Measurements from ENCODE around the gene CD72. TPM values are rescaled to one million over a fixed set of nuclear protein-coding genes. Genes with fewer than 3 reads are reported as not detected.

Gene CD72
- polyA plus RNA-seq, 3 donors, result 1.6 to 6.8 (median 1.8) TPM

- H3K27me3 ChIP-seq (ENCODE audit: control insufficient read depth in 2 of 2, insufficient read depth in 2 of 2, low read length in 2 of 2), result no peaks in the 10 kb centered on the region
- H3K4me2 ChIP-seq (replicated peaks; ENCODE audit: extremely low read depth, low read length, poor library complexity, severe bottlenecking), result no peak overlapping the region
- DNase-seq, result no peak
- peaks cover under 1% of the 10 kb centered on the region in 2 donors for H3K4me1 ChIP-seq (ENCODE audit: control insufficient read depth in 1 of 2, insufficient read depth in 2 of 2, low read length in 2 of 2)
- H3K9ac ChIP-seq (ENCODE audit: insufficient read depth, low read length, poor library complexity, severe bottlenecking), result no peak overlapping the region
- no peaks in the 10 kb centered on the region for H4K20me1 ChIP-seq (ENCODE audit: insufficient read depth, low read length)
- 100% methylated on average over 4 of the region's 6 CpGs for WGBS (ENCODE audit: insufficient coverage)
- H2AFZ ChIP-seq (ENCODE audit: insufficient read depth, low read depth, low read length, poor library complexity, severe bottlenecking), result no peak overlapping the region
- no peaks in the 10 kb centered on the region for H3K79me2 ChIP-seq (ENCODE audit: insufficient read depth, low read length)
- H3K4me3 ChIP-seq (replicated peaks in 1 of 3; ENCODE audit: low read depth in 2 of 3, low read length in 3 of 3), result no peak overlapping the region
- Mint-ChIP-seq H3K4me3 (no peak overlapping the region), H3K9me3 (no peaks in the 10 kb centered on the region), H3K4me1 (peaks cover 5% of the 10 kb centered on the region), H3K27me3 (ENCODE audit: low read depth in 3 of 3) (no peaks in the 10 kb centered on the region), H3K36me3 (no peaks in the 10 kb centered on the region), H3K27ac (no peak overlapping the region)
- TF ChIP-seq CTCF (IDR thresholded peaks at IDR 0.05), result no peak
- intact Hi-C loops (cut with micrococcal nuclease), result no loop called here
- H3K27ac ChIP-seq (ENCODE audit: low read depth in 1 of 2, low read length in 2 of 2), result no peak overlapping the region
- H3K9me3 ChIP-seq (replicated peaks in 1 of 2; ENCODE audit: control insufficient read depth in 1 of 2, insufficient read depth in 1 of 2, low read length in 2 of 2), result no peaks in the 10 kb centered on the region
- H3K36me3 ChIP-seq (replicated peaks in 1 of 2; ENCODE audit: control insufficient read depth in 1 of 2, insufficient read depth in 2 of 2, low read length in 2 of 2), result no peaks in the 10 kb centered on the region
These were observed 10.3 kb upstream of the CD72 start for GRCh38 chr9:35628389-35628991.

- no peaks in the 10 kb centered on the region for H3K36me3 ChIP-seq (replicated peaks in 1 of 2; ENCODE audit: control insufficient read depth in 1 of 2, insufficient read depth in 2 of 2, low read length in 2 of 2)
- H3K9me3 Mint-ChIP-seq, result no peaks in the 10 kb centered on the region
- no peak overlapping the region for H2AFZ ChIP-seq (ENCODE audit: insufficient read depth, low read depth, low read length, poor library complexity, severe bottlenecking)
- no peaks in the 10 kb centered on the region for H3K36me3 Mint-ChIP-seq
- H3K4me3 ChIP-seq (replicated peaks in 1 of 3; ENCODE audit: low read depth in 2 of 3, low read length in 3 of 3), result no peak overlapping the region
- DNase-seq, result no peak
- H3K9me3 ChIP-seq (replicated peaks in 1 of 2; ENCODE audit: control insufficient read depth in 1 of 2, insufficient read depth in 1 of 2, low read length in 2 of 2), result no peaks in the 10 kb centered on the region
- H3K27me3 ChIP-seq (ENCODE audit: control insufficient read depth in 2 of 2, insufficient read depth in 2 of 2, low read length in 2 of 2), result no peaks in the 10 kb centered on the region
- H4K20me1 ChIP-seq (ENCODE audit: insufficient read depth, low read length), result no peaks in the 10 kb centered on the region
- H3K4me3 Mint-ChIP-seq, result no peak overlapping the region
- intact Hi-C loops (cut with micrococcal nuclease), result no loop called here
- no peaks in the 10 kb centered on the region for H3K79me2 ChIP-seq (ENCODE audit: insufficient read depth, low read length)
- TF ChIP-seq CTCF (IDR thresholded peaks at IDR 0.05), result no peak
- no CpG with 5 or more reads among the region's 2 CpGs for WGBS (ENCODE audit: insufficient coverage)
- H3K4me1 ChIP-seq (ENCODE audit: control insufficient read depth in 1 of 2, insufficient read depth in 2 of 2, low read length in 2 of 2), result no peaks in the 10 kb centered on the region
- no peaks in the 10 kb centered on the region for H3K27me3 Mint-ChIP-seq (ENCODE audit: low read depth in 3 of 3)
- no peak overlapping the region for H3K4me2 ChIP-seq (replicated peaks; ENCODE audit: extremely low read depth, low read length, poor library complexity, severe bottlenecking)
- H3K27ac ChIP-seq (ENCODE audit: low read depth in 1 of 2, low read length in 2 of 2), result no peak overlapping the region
- H3K9ac ChIP-seq (ENCODE audit: insufficient read depth, low read length, poor library complexity, severe bottlenecking), result no peak overlapping the region
- peaks cover 4% of the 10 kb centered on the region for H3K4me1 Mint-ChIP-seq
- H3K27ac Mint-ChIP-seq, result no peak overlapping the region
These were observed 9.4 kb upstream of the CD72 start for GRCh38 chr9:35627575-35627974.
